GM15510 (cell line): ENCODE data around the gene VEGFB.

Experiments
- POLR2A ChIP-seq: IDR thresholded peaks from 3 replicates; pipeline ENCODE4 v1.6.1; 2011; ENCODE audit warnings: borderline replicate concordance; ENCODE audit not compliant: insufficient read length; ENCODE audit errors: extremely low read depth

Gene VEGFB, protein sequence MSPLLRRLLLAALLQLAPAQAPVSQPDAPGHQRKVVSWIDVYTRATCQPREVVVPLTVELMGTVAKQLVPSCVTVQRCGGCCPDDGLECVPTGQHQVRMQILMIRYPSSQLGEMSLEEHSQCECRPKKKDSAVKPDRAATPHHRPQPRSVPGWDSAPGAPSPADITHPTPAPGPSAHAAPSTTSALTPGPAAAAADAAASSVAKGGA

DNA sequence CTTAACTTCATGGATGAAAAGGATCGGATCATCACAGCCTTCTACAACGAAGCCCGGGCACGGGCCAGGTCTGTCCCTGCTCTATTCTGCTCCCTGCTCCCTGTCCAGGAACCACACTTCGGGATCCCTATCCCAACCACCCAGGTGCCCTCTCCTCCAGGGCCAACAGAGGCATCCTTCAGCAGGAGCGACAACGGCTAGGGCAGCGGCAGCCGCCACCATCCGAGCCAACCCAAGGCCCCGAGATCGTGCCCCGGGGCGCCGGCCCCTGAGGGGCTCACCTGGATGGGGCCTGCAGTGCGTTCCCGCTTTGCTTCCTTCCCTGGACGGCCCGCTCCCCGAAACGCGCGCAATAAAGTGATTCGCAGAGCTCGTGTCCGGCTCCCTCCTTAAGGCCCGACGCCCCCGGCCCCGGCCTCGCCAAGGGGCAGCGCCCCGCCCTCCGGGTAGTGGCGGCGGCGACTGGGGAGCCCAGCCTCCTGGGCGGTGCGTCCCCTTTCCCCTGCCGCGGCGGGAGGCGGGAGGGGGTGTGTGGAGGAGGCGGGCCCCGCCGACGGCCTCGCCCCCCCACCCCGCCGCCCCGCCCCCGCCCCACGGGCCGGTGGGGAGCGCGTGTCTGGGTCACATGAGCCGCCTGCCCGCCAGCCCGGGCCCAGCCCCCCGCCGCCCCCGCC, at the start of gene VEGFB:
Gene VEGFB, plus strand, starts transcription at position 672 of the 674 bp plus-strand sequence. CDS start 250 bp downstream, outside the sequence.
- peak; percentile 39 for TF ChIP-seq POLR2A

DNA sequence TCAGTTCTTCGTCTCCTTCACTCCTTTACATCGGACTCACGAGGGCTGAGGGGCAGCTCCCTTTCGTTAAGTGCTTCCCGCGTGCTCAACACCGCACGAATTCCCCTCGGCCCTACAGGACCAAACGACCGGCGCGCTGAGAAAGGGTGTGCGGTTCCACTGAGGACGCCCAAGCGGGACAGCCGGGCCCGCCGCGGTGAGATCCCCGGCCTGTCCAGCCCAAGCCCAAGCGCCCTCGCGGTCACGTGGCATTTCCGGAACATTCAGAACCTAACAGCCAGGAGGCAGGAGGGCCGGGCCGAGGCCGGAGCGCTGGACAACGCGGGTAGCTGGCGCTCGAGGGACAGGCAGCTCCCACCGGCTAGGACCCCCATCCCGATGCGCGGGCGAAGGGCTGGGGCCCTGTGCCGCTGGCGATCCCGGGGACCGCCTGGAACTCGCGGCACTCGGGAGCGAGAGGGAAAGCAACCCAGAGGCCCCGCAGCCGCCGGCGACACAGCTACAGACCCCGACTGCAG, 49.1 kb upstream of the VEGFB start:
- peak; percentile 99 for TF ChIP-seq POLR2A

DNA sequence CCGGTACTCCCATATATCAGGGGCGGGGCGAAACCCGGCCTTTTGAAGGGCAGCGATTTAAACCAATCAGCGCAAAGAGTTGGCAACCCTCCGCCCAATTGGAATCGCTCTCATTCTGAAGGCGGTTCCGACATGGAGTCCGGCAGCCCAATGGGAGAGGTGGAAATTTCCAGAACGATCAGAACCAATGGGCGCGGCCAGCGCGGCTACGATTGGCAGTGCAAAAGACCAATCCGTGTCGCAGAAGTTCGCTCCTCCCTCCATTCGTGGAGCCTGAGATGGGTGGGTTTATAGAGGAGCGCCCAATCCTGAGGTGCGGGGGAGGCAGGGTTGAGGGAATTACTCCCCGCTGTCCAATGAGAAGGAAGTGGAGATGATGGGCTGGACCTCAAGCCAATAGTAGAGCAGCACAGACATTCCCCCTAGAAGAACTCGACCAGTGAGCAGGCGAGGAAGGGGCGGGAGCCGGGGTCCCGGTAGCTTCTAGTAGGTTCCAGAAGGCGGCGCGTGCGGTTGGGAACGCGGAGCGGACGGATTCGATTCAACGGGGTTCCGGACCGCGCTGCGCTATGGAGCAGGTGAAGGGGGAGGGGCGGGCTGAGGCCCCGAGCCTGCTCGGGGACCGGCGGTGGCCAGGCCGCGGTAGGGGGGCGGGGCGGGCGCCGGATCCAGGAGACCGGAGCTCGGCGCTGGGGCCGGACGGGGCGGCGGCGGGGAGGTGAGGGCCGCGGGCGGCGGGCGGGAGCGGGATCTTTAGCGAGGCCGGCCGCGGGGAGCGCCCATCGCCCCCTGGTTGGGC, 48.5 kb upstream of the VEGFB start, which contains the start of gene STIP1:
Gene STIP1, plus strand, starts transcription at position 479 of the 799 bp plus-strand sequence. Its CDS starts 91 bp downstream, at position 570.
- TF ChIP-seq POLR2A = peak; percentile 82

DNA sequence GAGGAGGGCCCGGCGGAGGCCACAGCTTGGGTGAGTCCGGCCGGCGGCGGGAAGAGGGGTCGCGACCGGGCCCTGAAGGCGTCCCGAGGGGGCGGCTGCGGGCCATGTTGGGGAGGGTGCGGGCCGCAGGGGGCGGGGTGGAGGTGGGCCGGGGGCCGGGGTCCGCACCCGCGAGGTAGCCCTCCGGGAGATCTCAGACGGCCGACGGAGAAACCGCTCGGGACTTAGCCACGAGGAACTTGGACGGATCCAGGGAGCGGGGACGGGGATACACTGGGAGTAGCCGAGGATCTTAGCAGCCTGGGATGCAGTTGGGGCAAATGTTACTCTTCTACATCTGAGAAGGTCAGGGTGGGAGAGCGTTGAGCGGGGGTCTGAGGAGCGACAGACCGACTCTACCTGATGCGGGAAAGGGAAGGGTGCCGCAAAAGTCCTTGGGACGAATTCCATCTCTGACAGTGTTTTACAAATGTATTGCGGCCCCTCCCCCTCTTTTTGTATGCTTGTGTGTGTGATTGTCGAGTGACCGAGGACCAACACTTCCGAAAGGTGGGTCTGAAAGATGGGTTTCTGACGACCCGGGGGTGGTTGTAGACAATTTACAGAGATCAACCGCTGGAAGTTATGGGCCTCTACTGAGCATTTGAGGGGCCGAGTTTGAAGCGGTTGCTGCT, 47.8 kb upstream of the VEGFB start:
- TF ChIP-seq POLR2A = no peak

DNA sequence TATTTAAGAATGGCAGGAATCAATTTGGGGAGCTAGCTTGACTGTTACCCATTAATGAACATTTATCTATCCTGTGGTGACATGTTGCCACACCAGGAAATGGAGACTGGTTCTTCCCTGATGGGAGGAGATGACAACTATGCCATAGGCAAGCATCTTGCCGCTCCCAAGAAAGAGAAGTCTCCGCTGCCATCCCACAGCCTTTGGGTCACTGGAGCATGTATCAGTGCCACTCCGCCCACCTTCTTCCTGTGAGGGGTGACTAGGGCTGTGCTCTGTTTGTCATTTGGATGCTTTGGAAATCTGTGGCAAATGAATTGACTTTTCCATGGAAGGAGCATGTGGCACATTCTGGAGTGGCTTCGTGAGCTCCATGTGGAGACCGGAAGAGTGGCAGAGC, 42.0 kb upstream of the VEGFB start:
- TF ChIP-seq POLR2A = no peak

DNA sequence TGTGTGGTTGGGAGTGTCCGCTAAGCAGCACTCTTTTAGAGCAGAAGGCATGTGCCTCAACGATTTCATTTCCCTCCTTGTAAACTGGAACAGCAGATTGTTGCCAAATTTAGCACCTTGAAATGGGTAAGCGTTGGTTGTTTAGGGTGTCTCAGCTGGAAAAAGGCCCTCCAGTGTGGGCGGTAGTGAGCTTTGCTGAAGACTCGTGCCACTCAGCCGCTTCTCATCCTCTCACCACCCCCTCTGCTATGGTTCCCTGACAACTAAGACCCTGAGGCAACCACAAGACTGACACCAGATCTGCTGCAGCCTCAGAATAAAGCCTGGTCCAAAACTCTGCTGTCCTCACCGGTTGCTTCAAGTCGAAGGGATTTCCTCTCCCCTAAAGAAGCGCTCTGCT, 37.8 kb upstream of the VEGFB start:
- TF ChIP-seq POLR2A = no peak

DNA sequence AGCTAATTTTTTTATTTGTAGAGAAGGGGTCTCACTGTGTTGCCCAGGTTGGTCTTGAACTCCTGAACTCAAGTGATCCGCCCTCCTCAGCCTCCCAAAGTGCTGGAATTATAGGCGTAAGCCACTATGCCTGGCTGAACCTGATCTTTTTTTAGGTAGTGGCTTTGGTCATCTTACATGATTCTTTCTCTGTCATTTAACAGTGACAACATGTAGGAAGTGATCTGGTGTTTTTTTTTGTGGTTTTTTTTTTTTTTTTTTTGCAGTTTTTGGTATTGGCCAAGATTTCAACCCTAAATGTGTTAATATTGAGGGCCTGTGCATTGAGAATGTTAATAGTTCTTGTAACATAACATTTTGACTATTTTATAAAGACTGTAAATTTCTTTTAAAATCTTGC, 35.9 kb upstream of the VEGFB start:
- no peak for TF ChIP-seq POLR2A

DNA sequence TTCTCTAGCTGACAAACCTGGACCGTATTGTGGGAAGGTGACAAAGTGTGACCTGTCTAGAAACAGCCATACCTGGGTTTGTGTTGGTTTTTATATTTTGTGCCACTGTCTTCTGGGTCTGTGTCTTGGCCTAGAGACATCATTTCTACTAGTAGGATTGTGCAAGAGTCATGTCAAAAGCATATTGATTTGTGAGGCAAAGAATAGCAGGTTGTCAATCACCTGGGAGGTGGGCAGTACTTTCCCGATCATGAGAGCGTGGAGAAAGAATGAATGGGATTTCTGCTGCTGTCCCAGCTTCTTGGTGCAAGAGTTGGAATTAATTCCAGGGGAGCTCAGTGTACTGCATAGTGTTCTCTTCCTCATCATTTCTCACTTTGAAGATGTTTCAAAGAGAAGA, 32.8 kb upstream of the VEGFB start:
- TF ChIP-seq POLR2A = no peak

DNA sequence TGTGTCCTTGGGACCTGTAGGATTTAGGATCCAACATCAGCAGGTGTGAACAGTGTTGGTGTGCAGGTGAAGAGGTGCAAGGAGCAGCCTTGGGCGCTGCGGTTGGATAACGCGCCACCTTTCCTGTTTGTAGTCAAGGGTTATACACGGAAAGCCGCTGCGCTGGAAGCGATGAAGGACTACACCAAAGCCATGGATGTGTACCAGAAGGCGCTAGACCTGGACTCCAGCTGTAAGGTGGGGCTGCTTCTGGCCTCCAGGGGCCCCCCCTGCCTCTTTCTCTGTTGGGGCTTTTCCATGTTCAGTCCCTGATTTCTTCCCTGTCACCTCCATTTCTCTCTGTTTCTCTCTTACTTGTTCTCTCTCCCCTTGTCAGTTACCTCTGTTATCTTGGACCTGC, 31.4 kb upstream of the VEGFB start:
- no peak for TF ChIP-seq POLR2A

DNA sequence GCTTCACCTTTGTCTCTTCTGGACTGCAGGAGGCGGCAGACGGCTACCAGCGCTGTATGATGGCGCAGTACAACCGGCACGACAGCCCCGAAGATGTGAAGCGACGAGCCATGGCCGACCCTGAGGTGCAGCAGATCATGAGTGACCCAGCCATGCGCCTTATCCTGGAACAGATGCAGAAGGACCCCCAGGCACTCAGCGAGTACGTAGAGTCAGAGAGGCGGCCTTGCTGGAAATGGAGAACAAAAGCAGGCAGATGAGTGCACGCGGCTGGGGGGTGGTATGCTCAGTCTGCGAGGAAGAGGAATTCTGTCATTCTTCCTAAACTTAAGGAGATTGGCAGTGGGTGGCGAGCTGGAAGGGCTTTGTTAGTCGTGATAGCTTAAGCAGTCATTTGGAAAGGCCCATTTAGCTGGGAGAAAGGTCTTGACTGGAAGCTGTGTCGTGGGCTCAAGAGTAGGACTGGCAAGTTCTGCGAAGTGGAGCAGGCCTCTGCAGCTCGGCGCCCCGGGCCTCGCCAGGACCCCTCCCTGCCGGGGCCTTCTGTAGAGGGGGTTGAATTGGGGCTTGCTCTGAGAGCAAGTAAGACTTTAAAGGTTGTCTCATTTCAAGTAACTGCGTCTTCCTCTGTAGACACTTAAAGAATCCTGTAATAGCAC, 30.8 kb upstream of the VEGFB start:
- no peak for TF ChIP-seq POLR2A

DNA sequence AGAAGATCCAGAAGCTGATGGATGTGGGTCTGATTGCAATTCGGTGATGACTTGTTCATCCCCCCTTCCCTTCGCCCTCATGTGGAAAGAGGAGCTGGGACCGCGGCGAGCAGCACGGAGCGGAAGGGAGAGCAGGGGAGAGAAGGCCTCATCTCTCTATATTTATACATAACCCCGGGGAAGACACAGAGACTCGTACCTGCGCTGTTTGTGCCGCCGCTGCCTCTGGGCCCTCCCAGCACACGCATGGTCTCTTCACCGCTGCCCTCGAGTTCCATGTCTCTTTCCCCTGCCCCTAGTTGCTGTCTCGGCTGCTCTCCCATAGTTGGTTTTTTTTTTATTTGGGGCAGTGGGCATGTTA, 30.3 kb upstream of the VEGFB start:
- TF ChIP-seq POLR2A = no peak

DNA sequence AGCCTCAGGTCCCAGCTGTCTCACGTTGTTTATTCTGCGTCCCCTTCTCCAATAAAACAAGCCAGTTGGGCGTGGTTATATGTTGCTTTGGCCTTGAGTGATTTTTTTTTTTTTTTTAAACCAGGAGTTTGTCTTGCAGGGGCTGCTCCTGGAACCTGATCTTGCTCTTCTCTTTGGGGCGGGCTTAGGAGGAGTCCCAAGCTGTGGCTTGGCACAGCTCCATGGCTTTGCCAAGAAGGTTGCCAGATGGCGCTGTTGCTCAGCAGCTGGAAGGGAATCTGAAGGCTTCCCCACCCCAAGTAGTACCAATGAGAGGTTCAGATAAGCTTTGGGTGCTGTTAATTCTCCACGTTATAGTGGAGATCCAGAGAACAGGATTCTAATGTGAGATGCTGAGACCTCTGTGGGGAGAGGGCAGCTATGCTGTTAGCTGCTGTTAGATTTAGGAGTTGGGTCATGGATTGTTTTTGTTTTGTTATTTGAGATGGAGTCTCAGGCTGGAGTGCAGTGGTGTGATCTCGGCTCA, 29.9 kb upstream of the VEGFB start:
- TF ChIP-seq POLR2A = no peak

DNA sequence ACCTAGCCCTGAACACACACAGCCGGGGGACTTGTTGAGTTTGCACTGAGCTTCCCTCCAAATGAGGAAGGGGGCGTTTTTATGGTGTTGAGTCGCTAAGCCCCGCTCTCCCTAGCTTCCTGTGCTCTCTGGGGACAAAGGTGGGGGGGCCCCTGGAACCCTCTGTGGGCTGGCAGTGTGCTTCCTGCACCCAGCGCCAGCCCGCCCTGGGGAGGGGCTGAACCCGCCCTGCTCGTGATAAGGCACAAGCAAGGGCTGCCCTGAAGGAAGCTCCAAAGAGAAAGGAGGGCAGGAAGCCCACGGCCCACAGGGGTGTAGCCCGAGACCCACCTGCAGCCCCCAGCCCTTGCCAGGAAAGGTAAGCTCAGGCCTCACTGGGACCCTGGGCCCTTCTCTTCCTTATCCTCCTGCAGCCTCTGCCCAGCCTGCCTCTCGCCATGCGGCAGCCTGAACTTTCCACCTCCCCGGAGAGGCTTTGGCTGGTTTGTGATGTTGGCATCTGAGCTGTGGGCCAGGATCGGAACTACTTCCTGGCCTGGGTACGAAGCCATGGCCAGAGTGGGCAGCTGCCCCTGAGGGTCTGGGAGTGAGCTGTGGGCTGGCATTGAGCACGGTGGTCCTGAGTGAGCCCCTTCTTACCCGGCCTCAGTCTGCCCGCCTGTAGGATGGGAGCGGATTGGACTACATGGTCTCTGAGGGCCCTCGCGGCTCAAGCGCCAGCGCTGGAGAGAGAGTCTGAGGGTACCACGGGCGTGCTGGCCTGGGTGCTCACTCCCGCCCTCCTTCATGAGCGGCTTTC, 27.7 kb upstream of the VEGFB start, which contains the start of gene FERMT3:
Gene FERMT3, plus strand, starts transcription at position 265 of the 799 bp plus-strand sequence. CDS start 644 bp downstream, outside the sequence.
- peak; percentile 68 for TF ChIP-seq POLR2A
